Limb (tissue), 2 donors: ENCODE data around the gene CACNA2D3.
A peak's percentile ranks its signal among the peaks of the same experiment; 100 is the strongest.

Experiments used
- DNase-seq, 2 donors: peaks; one replicate each; pipeline ENCODE4 v3.0.0-alpha.2; 2016; ENCODE audit errors: extremely low spot score in 2 of 2

CACNA2D3 gene

GRCh38 chr3:54988302-54988837 is 866.0 kb downstream of the CACNA2D3 start:
- DNase-seq, result no peak

- peak; percentile 46 to 85 for DNase-seq
These were observed 866.7 kb downstream of the CACNA2D3 start for GRCh38 chr3:54988838-54989630.

GRCh38 chr3:54994111-54994513 is 871.8 kb downstream of the CACNA2D3 start:
- no peak for DNase-seq

- no peak for DNase-seq
These were observed 876.8 kb downstream of the CACNA2D3 start for GRCh38 chr3:54999159-54999558.

- peak in 1 of 2 donors; percentile 51 for DNase-seq
These were observed 877.5 kb downstream of the CACNA2D3 start for GRCh38 chr3:54999811-55000210.

- peak in 1 of 2 donors; percentile 77 for DNase-seq
These were observed 878.2 kb downstream of the CACNA2D3 start for GRCh38 chr3:55000546-55000945.

- DNase-seq, result no peak
These were observed 878.6 kb downstream of the CACNA2D3 start for GRCh38 chr3:55000953-55001352.

- no peak for DNase-seq
These were observed 880.1 kb downstream of the CACNA2D3 start for GRCh38 chr3:55002416-55002930.

GRCh38 chr3:55006244-55006676 is 883.9 kb downstream of the CACNA2D3 start:
- no peak for DNase-seq

GRCh38 chr3:55007971-55008370 is 885.6 kb downstream of the CACNA2D3 start:
- no peak for DNase-seq

GRCh38 chr3:55009372-55009771 is 887.0 kb downstream of the CACNA2D3 start:
- DNase-seq, result no peak

- no peak for DNase-seq
These were observed 889.7 kb downstream of the CACNA2D3 start for GRCh38 chr3:55012091-55012490.

- DNase-seq, result no peak
These were observed 891.0 kb downstream of the CACNA2D3 start for GRCh38 chr3:55013145-55013925.

GRCh38 chr3:55014081-55014480 is 891.7 kb downstream of the CACNA2D3 start:
- no peak for DNase-seq

GRCh38 chr3:55014906-55015305 is 892.6 kb downstream of the CACNA2D3 start:
- no peak for DNase-seq

- DNase-seq, result peak in 1 of 2 donors; percentile 45
These were observed 895.5 kb downstream of the CACNA2D3 start for GRCh38 chr3:55017876-55018275.

- no peak for DNase-seq
These were observed 908.6 kb downstream of the CACNA2D3 start for GRCh38 chr3:55030938-55031337.

GRCh38 chr3:55036883-55037577 is 914.7 kb downstream of the CACNA2D3 start:
- DNase-seq, result no peak

GRCh38 chr3:55042591-55042990 is 920.2 kb downstream of the CACNA2D3 start:
- no peak for DNase-seq

GRCh38 chr3:55044486-55044885 is 922.1 kb downstream of the CACNA2D3 start:
- no peak for DNase-seq

GRCh38 chr3:55059027-55059629 is 936.8 kb downstream of the CACNA2D3 start:
- DNase-seq, result no peak
